ENCODE measurements around the gene SPATA6.

GRCh38 chr1:48396208-48396607, 75.8 kb downstream of the SPATA6 start:
- TF ChIP-seq, protein P1, sequence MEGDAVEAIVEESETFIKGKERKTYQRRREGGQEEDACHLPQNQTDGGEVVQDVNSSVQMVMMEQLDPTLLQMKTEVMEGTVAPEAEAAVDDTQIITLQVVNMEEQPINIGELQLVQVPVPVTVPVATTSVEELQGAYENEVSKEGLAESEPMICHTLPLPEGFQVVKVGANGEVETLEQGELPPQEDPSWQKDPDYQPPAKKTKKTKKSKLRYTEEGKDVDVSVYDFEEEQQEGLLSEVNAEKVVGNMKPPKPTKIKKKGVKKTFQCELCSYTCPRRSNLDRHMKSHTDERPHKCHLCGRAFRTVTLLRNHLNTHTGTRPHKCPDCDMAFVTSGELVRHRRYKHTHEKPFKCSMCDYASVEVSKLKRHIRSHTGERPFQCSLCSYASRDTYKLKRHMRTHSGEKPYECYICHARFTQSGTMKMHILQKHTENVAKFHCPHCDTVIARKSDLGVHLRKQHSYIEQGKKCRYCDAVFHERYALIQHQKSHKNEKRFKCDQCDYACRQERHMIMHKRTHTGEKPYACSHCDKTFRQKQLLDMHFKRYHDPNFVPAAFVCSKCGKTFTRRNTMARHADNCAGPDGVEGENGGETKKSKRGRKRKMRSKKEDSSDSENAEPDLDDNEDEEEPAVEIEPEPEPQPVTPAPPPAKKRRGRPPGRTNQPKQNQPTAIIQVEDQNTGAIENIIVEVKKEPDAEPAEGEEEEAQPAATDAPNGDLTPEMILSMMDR (IDR thresholded peaks at IDR 0.05 in 4 of 5, conservative IDR thresholded peaks at IDR 0.05 in 1 of 5): no peak
- TF ChIP-seq POLR2A (IDR thresholded peaks at IDR 0.05): no peak
